CD8-positive, alpha-beta memory T cell (primary cell): ENCODE measurements around the gene NOS2. TPM values are rescaled to one million over a fixed set of nuclear protein-coding genes. Genes with fewer than 3 reads are reported as not detected.
"Not testable (repeated sequence)": the region's sequence is repeated elsewhere in the genome, so short reads cannot be mapped to it uniquely, and the experiment has no call there.

ENCODE experiments used
- CTCF ChIA-PET: fragments of 350-600 bp; sonication (Branson Sonifier 250); formaldehyde crosslinking; loops from one replicate; lab custom pipeline; 2021; ENCODE audit warnings: antibody characterized with exemption; lab: Charles Lee
- POLR2A ChIA-PET: fragments of 350-600 bp; sonication (Branson Sonifier 250); formaldehyde crosslinking; loops from one replicate; lab custom pipeline; 2021; ENCODE audit warnings: antibody characterized with exemption; lab: Charles Lee
- DNase-seq, 5 donors: peaks; one replicate each; pipeline versions ENCODE4 v3.0.0 to v3.0.0-alpha.2; 2020 to 2022; ENCODE audit warnings: mixed read lengths in 1 of 5
- H3K27ac ChIP-seq: one replicate; pipeline ENCODE4 v1.7.0; 2013; ENCODE audit warnings: low read depth, mild to moderate bottlenecking, low read length, moderate library complexity
- H3K27me3 ChIP-seq: 2 replicates; pipeline ENCODE4 v1.7.0; 2013; ENCODE audit warnings: low read length, mild to moderate bottlenecking; ENCODE audit not compliant: insufficient read depth, poor library complexity, severe bottlenecking
- H3K36me3 ChIP-seq: 2 replicates; pipeline ENCODE4 v1.7.0; 2013; ENCODE audit warnings: mild to moderate bottlenecking, low read length, moderate library complexity; ENCODE audit not compliant: insufficient read depth
- H3K4me1 ChIP-seq: 2 replicates; pipeline ENCODE4 v1.7.0; 2013; ENCODE audit warnings: mild to moderate bottlenecking, low read length, moderate library complexity; ENCODE audit not compliant: insufficient read depth
- H3K4me3 ChIP-seq: 2 replicates; pipeline ENCODE4 v1.7.0; 2013; ENCODE audit warnings: mild to moderate bottlenecking, low read length
- H3K9me3 ChIP-seq: 2 replicates; pipeline ENCODE4 v1.7.0; 2013; ENCODE audit warnings: mild to moderate bottlenecking, low read length
- H3K27ac Mint-ChIP-seq, 8 donors: one replicate each; pipeline ENCODE4 v1.8.0; 2020 to 2021; ENCODE audit warnings: mixed read lengths in 8 of 8, mild to moderate bottlenecking in 6 of 8, inconsistent platforms in 3 of 8, moderate library complexity in 3 of 8
- H3K27me3 Mint-ChIP-seq, 2 donors: one replicate each; pipeline ENCODE4 v1.8.0; 2020 to 2021; ENCODE audit warnings: mixed read lengths in 2 of 2, mild to moderate bottlenecking in 1 of 2, moderate library complexity in 1 of 2
- H3K36me3 Mint-ChIP-seq, 3 donors: one replicate each; pipeline ENCODE4 v1.8.0; 2020 to 2021; ENCODE audit warnings: mixed read lengths in 3 of 3, inconsistent platforms in 1 of 3, mild to moderate bottlenecking in 1 of 3
- H3K4me1 Mint-ChIP-seq, 3 donors: one replicate each; pipeline ENCODE4 v1.8.0; 2020 to 2021; ENCODE audit warnings: mixed read lengths in 3 of 3, inconsistent platforms in 1 of 3, mild to moderate bottlenecking in 1 of 3
- H3K4me3 Mint-ChIP-seq, 7 donors: one replicate each; pipeline ENCODE4 v1.8.0; 2020 to 2021; ENCODE audit warnings: mixed read lengths in 7 of 7, mild to moderate bottlenecking in 6 of 7, moderate library complexity in 4 of 7, inconsistent platforms in 2 of 7
- H3K9me3 Mint-ChIP-seq, 5 donors: one replicate each; pipeline ENCODE4 v1.8.0; 2020 to 2022; ENCODE audit warnings: mixed read lengths in 5 of 5, mild to moderate bottlenecking in 3 of 5, moderate library complexity in 2 of 5, inconsistent platforms in 1 of 5
- polyA plus RNA-seq: library from polyadenylated mRNA; unstranded; fragments of 300-500 nt; fragmentation: Illumina TruSeq; gene quantifications from one replicate; pipeline ENCODE4 v1.2.3, GENCODE V29; 2021
- total RNA-seq, 2 experiments: library from RNA; stranded (reverse); gene quantifications; one replicate each; pipeline ENCODE4 v1.2.3, GENCODE V29; 2021

The NOS2 gene
- total and polyA plus RNA-seq, 3 experiments from 2014 or later = 0.07 TPM; not detected in 2

DNA sequence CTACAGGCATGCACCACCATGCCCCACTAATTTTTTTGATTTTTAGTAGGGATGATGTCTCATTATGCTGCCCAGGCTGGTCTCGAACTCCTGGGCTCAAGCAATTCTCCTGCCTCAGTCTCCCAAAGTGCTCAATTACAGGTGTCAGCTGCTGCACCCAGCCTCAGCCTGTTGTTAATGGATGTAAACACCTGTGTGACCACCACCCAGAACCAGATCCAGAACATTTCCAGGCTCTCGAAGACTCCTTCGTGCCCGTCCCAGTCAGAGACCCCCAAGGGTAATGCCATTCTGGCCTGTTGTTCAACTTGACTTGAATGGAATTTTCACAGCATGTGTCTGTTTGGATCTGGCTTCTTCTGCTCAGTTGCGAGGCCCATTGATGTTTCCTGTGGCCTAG lies 59.8 kb downstream of the NOS2 start:
- H3K27me3 Mint-ChIP-seq = peaks cover 2 to 13% of the 10 kb centered on the region in 2 donors
- H3K4me1 Mint-ChIP-seq, H3K27ac ChIP-seq, POLR2A ChIA-PET, H3K9me3 ChIP-seq, H3K27ac Mint-ChIP-seq, H3K27me3 ChIP-seq, H3K4me3 ChIP-seq, H3K9me3 Mint-ChIP-seq, H3K4me1 ChIP-seq, DNase-seq, H3K36me3 ChIP-seq, H3K36me3 Mint-ChIP-seq, H3K4me3 Mint-ChIP-seq: not testable (repeated sequence)
- CTCF ChIA-PET = interaction anchor here (0.8 kb wide), 1 partner anchor 16 kb away, joined by 3 read pairs; no protein-coding TSS in a partner anchor

DNA sequence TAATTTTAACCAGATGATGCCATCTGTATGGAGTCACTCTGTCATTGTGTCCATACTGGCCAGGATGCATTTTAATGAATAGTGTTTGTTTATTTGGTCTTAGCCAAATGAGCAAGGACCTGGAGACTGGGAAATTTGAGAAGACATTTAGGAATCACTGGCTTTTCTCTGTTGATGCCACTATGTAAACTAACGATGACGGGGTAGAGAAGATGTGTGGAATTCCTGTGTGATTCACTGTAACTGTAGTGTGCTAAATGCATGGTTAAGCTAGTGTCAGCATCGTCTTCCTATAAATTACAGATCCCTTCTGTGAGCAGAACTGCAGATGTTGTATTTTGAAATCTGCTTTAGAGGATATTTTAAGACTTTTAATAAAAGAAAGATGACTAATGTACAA lies 66.6 kb downstream of the NOS2 start:
- ChIA-PET CTCF (no interaction called here), POLR2A (no interaction called here)
- Mint-ChIP-seq H3K27ac (no peak overlapping the region), H3K4me3 (no peak overlapping the region), H3K9me3 (no peaks in the 10 kb centered on the region), H3K27me3 (peaks cover 14 to 57% of the 10 kb centered on the region in 2 donors), H3K4me1 (no peaks in the 10 kb centered on the region), H3K36me3 (no peaks in the 10 kb centered on the region)
- Histone ChIP-seq H3K27me3 (peaks cover 4% of the 10 kb centered on the region), H3K9me3 (no peaks in the 10 kb centered on the region), H3K27ac (no peak overlapping the region), H3K4me1 (no peaks in the 10 kb centered on the region), H3K36me3 (no peaks in the 10 kb centered on the region), H3K4me3 (no peak overlapping the region)
- no peak for DNase-seq

DNA sequence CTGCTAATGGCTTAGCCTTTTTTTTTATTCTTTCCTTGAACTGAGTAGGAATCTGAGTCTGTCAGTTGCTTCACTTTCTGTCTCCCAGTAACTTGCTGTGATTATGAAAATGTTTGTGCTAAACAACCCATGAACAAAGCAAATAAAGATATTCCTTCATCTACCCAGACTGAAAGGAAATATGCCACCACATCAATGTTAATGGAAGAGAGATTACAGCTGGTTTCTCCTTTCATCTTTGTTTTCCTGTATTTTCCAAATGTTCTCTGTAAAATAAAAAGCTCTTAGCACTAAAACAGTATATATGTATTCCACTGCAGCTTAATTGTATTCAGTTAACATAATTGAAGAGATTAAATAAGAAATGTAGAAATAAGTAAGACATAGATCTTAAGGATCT lies 67.6 kb downstream of the NOS2 start:
- DNase-seq, H3K4me1 Mint-ChIP-seq, H3K36me3 Mint-ChIP-seq, H3K4me3 Mint-ChIP-seq, H3K27me3 ChIP-seq, H3K27ac ChIP-seq, H3K4me3 ChIP-seq, CTCF ChIA-PET, H3K27ac Mint-ChIP-seq, H3K36me3 ChIP-seq, H3K4me1 ChIP-seq, H3K9me3 Mint-ChIP-seq, POLR2A ChIA-PET, H3K9me3 ChIP-seq: not testable (repeated sequence)
- peaks cover 14 to 58% of the 10 kb centered on the region in 2 donors for H3K27me3 Mint-ChIP-seq

DNA sequence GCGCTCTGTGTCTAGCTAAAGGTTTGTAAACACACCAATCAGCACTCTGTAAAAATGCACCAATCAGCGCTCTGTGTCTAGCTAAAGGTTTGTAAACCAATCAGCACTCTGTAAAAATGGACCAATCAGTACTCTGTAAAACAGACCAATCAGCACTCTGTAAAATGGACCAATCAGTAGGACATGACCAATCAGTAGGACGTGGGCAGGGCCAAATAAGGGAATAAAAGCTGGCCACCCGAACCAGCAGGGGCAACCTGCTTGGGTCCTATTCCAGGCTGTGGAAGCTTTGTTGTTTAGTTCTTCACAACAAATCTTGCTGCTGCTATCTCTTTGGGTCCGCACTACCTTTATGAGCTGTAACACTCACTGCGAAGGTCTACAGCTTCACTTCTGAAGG lies 74.3 kb downstream of the NOS2 start:
- H3K27ac ChIP-seq, H3K4me1 Mint-ChIP-seq, H3K27ac Mint-ChIP-seq, H3K4me1 ChIP-seq, H3K36me3 ChIP-seq, POLR2A ChIA-PET, H3K4me3 ChIP-seq, CTCF ChIA-PET, H3K27me3 ChIP-seq, H3K36me3 Mint-ChIP-seq, H3K9me3 Mint-ChIP-seq, H3K4me3 Mint-ChIP-seq, DNase-seq, H3K9me3 ChIP-seq: not testable (repeated sequence)
- peaks cover 10 to 28% of the 10 kb centered on the region in 2 donors for H3K27me3 Mint-ChIP-seq

DNA sequence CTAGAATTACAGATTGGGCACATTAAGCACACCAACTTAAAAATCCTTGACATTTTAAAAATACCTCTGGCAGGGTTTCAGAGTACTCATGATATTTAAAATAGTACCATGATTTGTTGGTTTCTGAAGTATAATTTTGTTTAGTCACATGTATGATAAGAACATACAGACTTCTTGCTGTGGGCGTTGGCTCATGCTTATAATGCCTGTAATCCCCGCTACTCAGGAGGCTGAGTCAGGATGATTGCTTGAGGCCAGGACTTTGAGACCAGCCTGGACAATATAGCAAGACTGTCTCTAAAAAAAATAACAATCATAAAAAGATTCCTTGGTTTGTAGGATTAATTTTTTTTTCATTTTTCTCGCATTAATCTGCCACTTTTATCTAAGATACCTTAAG lies 78.5 kb downstream of the NOS2 start:
- Mint-ChIP-seq H3K36me3 (no peaks in the 10 kb centered on the region), H3K27ac (no peak overlapping the region), H3K27me3 (peaks cover 4 to 26% of the 10 kb centered on the region in 2 donors), H3K4me3 (no peak overlapping the region), H3K4me1 (no peaks in the 10 kb centered on the region), H3K9me3 (no peaks in the 10 kb centered on the region)
- H3K4me1 ChIP-seq = no peaks in the 10 kb centered on the region
- no peak for DNase-seq
- no peaks in the 10 kb centered on the region for H3K27me3 ChIP-seq
- POLR2A ChIA-PET = no interaction called here
- no peaks in the 10 kb centered on the region for H3K36me3 ChIP-seq
- CTCF ChIA-PET = no interaction called here
- H3K4me3 ChIP-seq = no peak overlapping the region
- no peaks in the 10 kb centered on the region for H3K9me3 ChIP-seq
- H3K27ac ChIP-seq = no peak overlapping the region

Other genes starting within 250 kb of the NOS2 start
- 1 to 10 TPM; 9.8 to 9.9 TPM for gene LGALS9, start 169.3 kb downstream of the NOS2 start, total RNA-seq
- 9.3 TPM for gene LGALS9, start 169.3 kb downstream of the NOS2 start, polyA plus RNA-seq
- 1 to 10 TPM; 2.5 to 3.4 TPM for gene LYRM9, start 92.8 kb upstream of the NOS2 start, total RNA-seq
- 11.1 TPM for gene LYRM9, start 92.8 kb upstream of the NOS2 start, polyA plus RNA-seq
- 10 to 100 TPM; 12.0 to 12.8 TPM for gene NLK, start 242.1 kb upstream of the NOS2 start, total RNA-seq
- 1.7 TPM for gene NLK, start 242.1 kb upstream of the NOS2 start, polyA plus RNA-seq